Measurements from ENCODE around the gene GRP. TPM values are rescaled to one million over a fixed set of nuclear protein-coding genes. Genes with fewer than 3 reads are reported as not detected.

Gene GRP
- total RNA-seq (not detected), polyA plus RNA-seq (not detected)

DNA sequence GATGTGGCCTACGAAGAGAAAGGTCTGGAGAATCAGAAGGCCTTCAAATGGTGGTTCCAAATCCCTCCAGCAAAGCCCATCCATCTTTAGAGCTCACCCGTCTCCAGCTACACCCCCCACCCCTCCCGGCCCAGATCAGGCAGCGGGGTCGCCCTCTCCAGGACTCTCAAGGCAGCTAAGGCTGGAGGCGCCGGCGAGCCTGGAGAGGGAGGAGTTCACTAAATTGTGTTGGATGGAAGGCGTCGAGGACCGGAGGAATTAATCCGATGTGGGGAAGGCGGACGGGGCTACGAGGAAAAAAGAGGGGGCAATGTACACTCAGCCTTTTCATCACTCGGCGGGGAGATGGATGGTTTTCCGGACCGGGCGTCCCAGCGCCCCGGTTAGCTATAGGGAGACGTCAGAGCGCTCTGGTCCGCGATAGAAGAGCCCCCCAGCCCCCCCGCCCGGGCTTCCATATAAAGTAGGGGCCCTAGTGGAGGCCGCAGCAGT, at the start of gene GRP:
Gene GRP (plus strand): TSS at position 487 of the 492 bp plus-strand sequence. CDS start 108 bp downstream, outside the sequence.
- DNase-seq (ENCODE audit: low spot score): no peak

DNA sequence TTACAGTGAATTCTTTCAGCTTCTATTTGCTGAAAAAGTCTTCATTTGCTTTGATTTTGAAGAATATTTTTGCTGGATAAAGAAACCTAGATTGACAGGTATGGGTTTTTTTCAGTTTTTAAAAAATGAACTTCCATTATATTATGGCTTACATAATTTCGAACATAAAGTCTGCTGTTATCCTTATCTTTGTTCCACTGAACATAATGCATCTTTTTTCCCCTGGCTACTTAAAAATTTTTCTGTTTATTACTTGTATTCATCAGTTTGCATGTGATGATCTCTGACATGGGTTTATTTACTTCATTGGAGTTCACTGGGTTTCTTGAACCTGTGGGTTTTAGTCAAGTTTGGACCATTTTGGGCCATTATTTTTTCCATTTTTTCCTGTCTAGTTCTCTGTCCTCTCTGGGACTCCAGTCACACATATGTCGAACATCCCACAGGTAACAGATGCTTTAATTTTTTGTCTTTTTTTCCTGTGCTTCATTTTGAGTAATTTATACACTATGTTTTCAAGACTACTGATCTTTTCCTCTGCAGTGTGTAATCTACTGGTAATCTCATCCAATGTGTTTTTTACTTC, 47.2 kb upstream of the GRP start:
- Histone ChIP-seq H3K4me3 (ENCODE audit: low read depth in 1 of 3, low read length in 3 of 3) (no peak overlapping the region), H3K27ac (ENCODE audit: low read depth in 1 of 2, low read length in 2 of 2) (no peak overlapping the region), H3K36me3 (ENCODE audit: control insufficient read depth in 4 of 4, insufficient read depth in 3 of 4, low read depth in 1 of 4, low read length in 3 of 4) (no peaks in the 10 kb centered on the region), H3K9me3 (ENCODE audit: control insufficient read depth in 4 of 4, low read length in 3 of 4) (peaks cover 2 to 15% (median 4%) of the 10 kb centered on the region in 4 donors), H3K9ac (ENCODE audit: low read depth in 1 of 2, low read length in 2 of 2) (no peak overlapping the region), H3K27me3 (ENCODE audit: control insufficient read depth in 4 of 4, insufficient read depth in 4 of 4, low read length in 3 of 4) (no peaks in the 10 kb centered on the region), H3K4me1 (ENCODE audit: control insufficient read depth in 4 of 4, insufficient read depth in 4 of 4, low read length in 3 of 4) (no peaks in the 10 kb centered on the region)
- 71% methylated on average over 2 of the region's 2 CpGs for WGBS
- DNase-seq (ENCODE audit: low spot score): no peak
- TF ChIP-seq, protein P1, sequence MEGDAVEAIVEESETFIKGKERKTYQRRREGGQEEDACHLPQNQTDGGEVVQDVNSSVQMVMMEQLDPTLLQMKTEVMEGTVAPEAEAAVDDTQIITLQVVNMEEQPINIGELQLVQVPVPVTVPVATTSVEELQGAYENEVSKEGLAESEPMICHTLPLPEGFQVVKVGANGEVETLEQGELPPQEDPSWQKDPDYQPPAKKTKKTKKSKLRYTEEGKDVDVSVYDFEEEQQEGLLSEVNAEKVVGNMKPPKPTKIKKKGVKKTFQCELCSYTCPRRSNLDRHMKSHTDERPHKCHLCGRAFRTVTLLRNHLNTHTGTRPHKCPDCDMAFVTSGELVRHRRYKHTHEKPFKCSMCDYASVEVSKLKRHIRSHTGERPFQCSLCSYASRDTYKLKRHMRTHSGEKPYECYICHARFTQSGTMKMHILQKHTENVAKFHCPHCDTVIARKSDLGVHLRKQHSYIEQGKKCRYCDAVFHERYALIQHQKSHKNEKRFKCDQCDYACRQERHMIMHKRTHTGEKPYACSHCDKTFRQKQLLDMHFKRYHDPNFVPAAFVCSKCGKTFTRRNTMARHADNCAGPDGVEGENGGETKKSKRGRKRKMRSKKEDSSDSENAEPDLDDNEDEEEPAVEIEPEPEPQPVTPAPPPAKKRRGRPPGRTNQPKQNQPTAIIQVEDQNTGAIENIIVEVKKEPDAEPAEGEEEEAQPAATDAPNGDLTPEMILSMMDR (IDR thresholded peaks at IDR 0.05; ENCODE audit: low read depth, low read length, missing input control): no peak
- no peak for TF ChIP-seq RAD21 (IDR thresholded peaks at IDR 0.05)
- no peak for TF ChIP-seq HNF4A (conservative IDR thresholded peaks at IDR 0.05)
- TF ChIP-seq NR2F2 (IDR thresholded peaks at IDR 0.05): no peak
- no peak for TF ChIP-seq SP1 (IDR thresholded peaks at IDR 0.05)
- no peak for TF ChIP-seq JUND (IDR thresholded peaks at IDR 0.05)
- TF ChIP-seq FOXA2 (IDR thresholded peaks at IDR 0.05): no peak
- TF ChIP-seq, protein P2, sequence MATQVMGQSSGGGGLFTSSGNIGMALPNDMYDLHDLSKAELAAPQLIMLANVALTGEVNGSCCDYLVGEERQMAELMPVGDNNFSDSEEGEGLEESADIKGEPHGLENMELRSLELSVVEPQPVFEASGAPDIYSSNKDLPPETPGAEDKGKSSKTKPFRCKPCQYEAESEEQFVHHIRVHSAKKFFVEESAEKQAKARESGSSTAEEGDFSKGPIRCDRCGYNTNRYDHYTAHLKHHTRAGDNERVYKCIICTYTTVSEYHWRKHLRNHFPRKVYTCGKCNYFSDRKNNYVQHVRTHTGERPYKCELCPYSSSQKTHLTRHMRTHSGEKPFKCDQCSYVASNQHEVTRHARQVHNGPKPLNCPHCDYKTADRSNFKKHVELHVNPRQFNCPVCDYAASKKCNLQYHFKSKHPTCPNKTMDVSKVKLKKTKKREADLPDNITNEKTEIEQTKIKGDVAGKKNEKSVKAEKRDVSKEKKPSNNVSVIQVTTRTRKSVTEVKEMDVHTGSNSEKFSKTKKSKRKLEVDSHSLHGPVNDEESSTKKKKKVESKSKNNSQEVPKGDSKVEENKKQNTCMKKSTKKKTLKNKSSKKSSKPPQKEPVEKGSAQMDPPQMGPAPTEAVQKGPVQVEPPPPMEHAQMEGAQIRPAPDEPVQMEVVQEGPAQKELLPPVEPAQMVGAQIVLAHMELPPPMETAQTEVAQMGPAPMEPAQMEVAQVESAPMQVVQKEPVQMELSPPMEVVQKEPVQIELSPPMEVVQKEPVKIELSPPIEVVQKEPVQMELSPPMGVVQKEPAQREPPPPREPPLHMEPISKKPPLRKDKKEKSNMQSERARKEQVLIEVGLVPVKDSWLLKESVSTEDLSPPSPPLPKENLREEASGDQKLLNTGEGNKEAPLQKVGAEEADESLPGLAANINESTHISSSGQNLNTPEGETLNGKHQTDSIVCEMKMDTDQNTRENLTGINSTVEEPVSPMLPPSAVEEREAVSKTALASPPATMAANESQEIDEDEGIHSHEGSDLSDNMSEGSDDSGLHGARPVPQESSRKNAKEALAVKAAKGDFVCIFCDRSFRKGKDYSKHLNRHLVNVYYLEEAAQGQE (IDR thresholded peaks at IDR 0.05): no peak
- TF ChIP-seq GABPA (IDR thresholded peaks at IDR 0.05 in 1 of 2, conservative IDR thresholded peaks at IDR 0.05 in 1 of 2): no peak
- no peak for TF ChIP-seq FOXA1 (IDR thresholded peaks at IDR 0.05)
- no peak for TF ChIP-seq HNF4G (IDR thresholded peaks at IDR 0.05)
- TF ChIP-seq RXRA (IDR thresholded peaks at IDR 0.05): no peak
- TF ChIP-seq YY1 (IDR thresholded peaks at IDR 0.05): no peak
- TF ChIP-seq, protein P3, sequence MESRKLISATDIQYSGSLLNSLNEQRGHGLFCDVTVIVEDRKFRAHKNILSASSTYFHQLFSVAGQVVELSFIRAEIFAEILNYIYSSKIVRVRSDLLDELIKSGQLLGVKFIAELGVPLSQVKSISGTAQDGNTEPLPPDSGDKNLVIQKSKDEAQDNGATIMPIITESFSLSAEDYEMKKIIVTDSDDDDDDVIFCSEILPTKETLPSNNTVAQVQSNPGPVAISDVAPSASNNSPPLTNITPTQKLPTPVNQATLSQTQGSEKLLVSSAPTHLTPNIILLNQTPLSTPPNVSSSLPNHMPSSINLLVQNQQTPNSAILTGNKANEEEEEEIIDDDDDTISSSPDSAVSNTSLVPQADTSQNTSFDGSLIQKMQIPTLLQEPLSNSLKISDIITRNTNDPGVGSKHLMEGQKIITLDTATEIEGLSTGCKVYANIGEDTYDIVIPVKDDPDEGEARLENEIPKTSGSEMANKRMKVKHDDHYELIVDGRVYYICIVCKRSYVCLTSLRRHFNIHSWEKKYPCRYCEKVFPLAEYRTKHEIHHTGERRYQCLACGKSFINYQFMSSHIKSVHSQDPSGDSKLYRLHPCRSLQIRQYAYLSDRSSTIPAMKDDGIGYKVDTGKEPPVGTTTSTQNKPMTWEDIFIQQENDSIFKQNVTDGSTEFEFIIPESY (IDR thresholded peaks at IDR 0.05): no peak

More for the DNA sequence above, at the start of gene GRP:
- Histone ChIP-seq H3K36me3 (ENCODE audit: control insufficient read depth in 4 of 4, insufficient read depth in 3 of 4, low read depth in 1 of 4, low read length in 3 of 4) (no peaks in the 10 kb centered on the region), H3K9me3 (ENCODE audit: control insufficient read depth in 4 of 4, low read length in 3 of 4) (no peaks in the 10 kb centered on the region), H3K4me3 (ENCODE audit: low read depth in 1 of 3, low read length in 3 of 3) (peak within 1 kb of the TSS in 1 of 3 donors; percentile 7), H3K27ac (ENCODE audit: low read depth in 1 of 2, low read length in 2 of 2) (no peak within 1 kb of the TSS), H3K4me1 (ENCODE audit: control insufficient read depth in 4 of 4, insufficient read depth in 4 of 4, low read length in 3 of 4) (peaks cover 2 to 10% (median 3%) of the 10 kb centered on the region in 4 donors), H3K27me3 (ENCODE audit: control insufficient read depth in 4 of 4, insufficient read depth in 4 of 4, low read length in 3 of 4) (peaks cover 0 to 13% (median 2%) of the 10 kb centered on the region in 4 donors), H3K9ac (ENCODE audit: low read depth in 1 of 2, low read length in 2 of 2) (no peak within 1 kb of the TSS)
- TF ChIP-seq HNF4A (conservative IDR thresholded peaks at IDR 0.05): no peak
- TF ChIP-seq, protein P4, sequence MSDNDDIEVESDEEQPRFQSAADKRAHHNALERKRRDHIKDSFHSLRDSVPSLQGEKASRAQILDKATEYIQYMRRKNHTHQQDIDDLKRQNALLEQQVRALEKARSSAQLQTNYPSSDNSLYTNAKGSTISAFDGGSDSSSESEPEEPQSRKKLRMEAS (IDR thresholded peaks at IDR 0.05): no peak
- TF ChIP-seq FOXA2 (IDR thresholded peaks at IDR 0.05): no peak
- no peak for TF ChIP-seq YY1 (IDR thresholded peaks at IDR 0.05)
- no peak for TF ChIP-seq RXRA (IDR thresholded peaks at IDR 0.05)
- TF ChIP-seq, protein P5, sequence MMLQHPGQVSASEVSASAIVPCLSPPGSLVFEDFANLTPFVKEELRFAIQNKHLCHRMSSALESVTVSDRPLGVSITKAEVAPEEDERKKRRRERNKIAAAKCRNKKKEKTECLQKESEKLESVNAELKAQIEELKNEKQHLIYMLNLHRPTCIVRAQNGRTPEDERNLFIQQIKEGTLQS (IDR thresholded peaks at IDR 0.05): no peak
- TF ChIP-seq NR2F2 (IDR thresholded peaks at IDR 0.05): no peak
- no peak for TF ChIP-seq HNF4G (IDR thresholded peaks at IDR 0.05)
- TF ChIP-seq FOXA1 (IDR thresholded peaks at IDR 0.05): no peak
- no peak for TF ChIP-seq GABPA (IDR thresholded peaks at IDR 0.05 in 1 of 2, conservative IDR thresholded peaks at IDR 0.05 in 1 of 2)
- no peak for TF ChIP-seq SP1 (IDR thresholded peaks at IDR 0.05)
- no peak for TF ChIP-seq RAD21 (IDR thresholded peaks at IDR 0.05)
- no peak for TF ChIP-seq TAF1 (conservative IDR thresholded peaks at IDR 0.05)
- TF ChIP-seq, protein P2 (IDR thresholded peaks at IDR 0.05): no peak
- WGBS: 4% methylated on average over 29 of the region's 29 CpGs
